ENCODE data around the gene CACNA1C.

The CACNA1C gene

GRCh38 chr12:2140858-2141519, 88.2 kb downstream of the CACNA1C start:
- Histone ChIP-seq H3K4me1 (ENCODE audit: control insufficient read depth, insufficient read depth, low read length, unreplicated experiment) (no peaks in the 10 kb centered on the region), H3K4me3 (ENCODE audit: low read depth, low read length) (no peak overlapping the region), H3K27ac (ENCODE audit: low read depth, low read length) (no peak overlapping the region), H3K79me2 (ENCODE audit: control insufficient read depth, insufficient read depth, low read length, unreplicated experiment) (no peaks in the 10 kb centered on the region), H2AFZ (ENCODE audit: low read length, unreplicated experiment) (no peak overlapping the region), H3K27me3 (ENCODE audit: insufficient read depth, low read length) (no peaks in the 10 kb centered on the region), H3K36me3 (ENCODE audit: insufficient read depth, low read length) (no peaks in the 10 kb centered on the region)

GRCh38 chr12:2142068-2142467, 89.3 kb downstream of the CACNA1C start:
- H3K4me1 ChIP-seq (ENCODE audit: control insufficient read depth, insufficient read depth, low read length, unreplicated experiment): no peaks in the 10 kb centered on the region
- no peaks in the 10 kb centered on the region for H3K27me3 ChIP-seq (ENCODE audit: insufficient read depth, low read length)
- H3K4me3 ChIP-seq (ENCODE audit: low read depth, low read length): no peak overlapping the region
- no peak overlapping the region for H3K27ac ChIP-seq (ENCODE audit: low read depth, low read length)
- no peaks in the 10 kb centered on the region for H3K36me3 ChIP-seq (ENCODE audit: insufficient read depth, low read length)
- no peaks in the 10 kb centered on the region for H3K79me2 ChIP-seq (ENCODE audit: control insufficient read depth, insufficient read depth, low read length, unreplicated experiment)
- H2AFZ ChIP-seq (ENCODE audit: low read length, unreplicated experiment): no peak overlapping the region

GRCh38 chr12:2144951-2145350, 92.2 kb downstream of the CACNA1C start:
- H2AFZ ChIP-seq (ENCODE audit: low read length, unreplicated experiment): no peak overlapping the region
- H3K4me1 ChIP-seq (ENCODE audit: control insufficient read depth, insufficient read depth, low read length, unreplicated experiment): no peaks in the 10 kb centered on the region
- H3K27me3 ChIP-seq (ENCODE audit: insufficient read depth, low read length): no peaks in the 10 kb centered on the region
- H3K27ac ChIP-seq (ENCODE audit: low read depth, low read length): no peak overlapping the region
- H3K36me3 ChIP-seq (ENCODE audit: insufficient read depth, low read length): no peaks in the 10 kb centered on the region
- H3K79me2 ChIP-seq (ENCODE audit: control insufficient read depth, insufficient read depth, low read length, unreplicated experiment): no peaks in the 10 kb centered on the region
- no peak overlapping the region for H3K4me3 ChIP-seq (ENCODE audit: low read depth, low read length)

- Histone ChIP-seq H3K4me1 (ENCODE audit: control insufficient read depth, insufficient read depth, low read length, unreplicated experiment) (no peaks in the 10 kb centered on the region), H3K79me2 (ENCODE audit: control insufficient read depth, insufficient read depth, low read length, unreplicated experiment) (no peaks in the 10 kb centered on the region), H3K27ac (ENCODE audit: low read depth, low read length) (no peak overlapping the region), H3K4me3 (ENCODE audit: low read depth, low read length) (no peak overlapping the region), H3K27me3 (ENCODE audit: insufficient read depth, low read length) (no peaks in the 10 kb centered on the region), H3K36me3 (ENCODE audit: insufficient read depth, low read length) (no peaks in the 10 kb centered on the region), H2AFZ (ENCODE audit: low read length, unreplicated experiment) (no peak overlapping the region)
Measured at GRCh38 chr12:2145433-2145998, 92.7 kb downstream of the CACNA1C start.

GRCh38 chr12:2147335-2147734, 94.5 kb downstream of the CACNA1C start:
- H3K4me1 ChIP-seq (ENCODE audit: control insufficient read depth, insufficient read depth, low read length, unreplicated experiment): no peaks in the 10 kb centered on the region
- H3K27me3 ChIP-seq (ENCODE audit: insufficient read depth, low read length): no peaks in the 10 kb centered on the region
- H3K36me3 ChIP-seq (ENCODE audit: insufficient read depth, low read length): no peaks in the 10 kb centered on the region
- H3K79me2 ChIP-seq (ENCODE audit: control insufficient read depth, insufficient read depth, low read length, unreplicated experiment): no peaks in the 10 kb centered on the region
- H2AFZ ChIP-seq (ENCODE audit: low read length, unreplicated experiment): no peak overlapping the region
- no peak overlapping the region for H3K4me3 ChIP-seq (ENCODE audit: low read depth, low read length)
- no peak overlapping the region for H3K27ac ChIP-seq (ENCODE audit: low read depth, low read length)

GRCh38 chr12:2149091-2149490, 96.3 kb downstream of the CACNA1C start:
- Histone ChIP-seq H3K4me3 (ENCODE audit: low read depth, low read length) (no peak overlapping the region), H3K36me3 (ENCODE audit: insufficient read depth, low read length) (no peaks in the 10 kb centered on the region), H3K4me1 (ENCODE audit: control insufficient read depth, insufficient read depth, low read length, unreplicated experiment) (peaks cover 13% of the 10 kb centered on the region), H2AFZ (ENCODE audit: low read length, unreplicated experiment) (no peak overlapping the region), H3K27ac (ENCODE audit: low read depth, low read length) (no peak overlapping the region), H3K79me2 (ENCODE audit: control insufficient read depth, insufficient read depth, low read length, unreplicated experiment) (no peaks in the 10 kb centered on the region), H3K27me3 (ENCODE audit: insufficient read depth, low read length) (no peaks in the 10 kb centered on the region)

GRCh38 chr12:2150833-2151232, 98.0 kb downstream of the CACNA1C start:
- H3K27ac ChIP-seq (ENCODE audit: low read depth, low read length): no peak overlapping the region
- H3K79me2 ChIP-seq (ENCODE audit: control insufficient read depth, insufficient read depth, low read length, unreplicated experiment): no peaks in the 10 kb centered on the region
- H3K4me1 ChIP-seq (ENCODE audit: control insufficient read depth, insufficient read depth, low read length, unreplicated experiment): peaks cover 18% of the 10 kb centered on the region
- no peaks in the 10 kb centered on the region for H3K36me3 ChIP-seq (ENCODE audit: insufficient read depth, low read length)
- H2AFZ ChIP-seq (ENCODE audit: low read length, unreplicated experiment): no peak overlapping the region
- H3K27me3 ChIP-seq (ENCODE audit: insufficient read depth, low read length): no peaks in the 10 kb centered on the region
- no peak overlapping the region for H3K4me3 ChIP-seq (ENCODE audit: low read depth, low read length)

GRCh38 chr12:2151391-2151790, 98.6 kb downstream of the CACNA1C start:
- no peak overlapping the region for H2AFZ ChIP-seq (ENCODE audit: low read length, unreplicated experiment)
- H3K4me3 ChIP-seq (ENCODE audit: low read depth, low read length): no peak overlapping the region
- H3K27ac ChIP-seq (ENCODE audit: low read depth, low read length): no peak overlapping the region
- no peaks in the 10 kb centered on the region for H3K79me2 ChIP-seq (ENCODE audit: control insufficient read depth, insufficient read depth, low read length, unreplicated experiment)
- peaks cover 18% of the 10 kb centered on the region for H3K4me1 ChIP-seq (ENCODE audit: control insufficient read depth, insufficient read depth, low read length, unreplicated experiment)
- H3K36me3 ChIP-seq (ENCODE audit: insufficient read depth, low read length): no peaks in the 10 kb centered on the region
- no peaks in the 10 kb centered on the region for H3K27me3 ChIP-seq (ENCODE audit: insufficient read depth, low read length)

- Histone ChIP-seq H3K27me3 (ENCODE audit: insufficient read depth, low read length) (no peaks in the 10 kb centered on the region), H3K4me3 (ENCODE audit: low read depth, low read length) (no peak overlapping the region), H3K79me2 (ENCODE audit: control insufficient read depth, insufficient read depth, low read length, unreplicated experiment) (no peaks in the 10 kb centered on the region), H2AFZ (ENCODE audit: low read length, unreplicated experiment) (no peak overlapping the region), H3K36me3 (ENCODE audit: insufficient read depth, low read length) (no peaks in the 10 kb centered on the region), H3K27ac (ENCODE audit: low read depth, low read length) (no peak overlapping the region), H3K4me1 (ENCODE audit: control insufficient read depth, insufficient read depth, low read length, unreplicated experiment) (peaks cover 18% of the 10 kb centered on the region)
Measured at GRCh38 chr12:2152134-2152533, 99.3 kb downstream of the CACNA1C start.

GRCh38 chr12:2154050-2154449, 101.3 kb downstream of the CACNA1C start:
- Histone ChIP-seq H3K79me2 (ENCODE audit: control insufficient read depth, insufficient read depth, low read length, unreplicated experiment) (no peaks in the 10 kb centered on the region), H3K27me3 (ENCODE audit: insufficient read depth, low read length) (no peaks in the 10 kb centered on the region), H3K4me3 (ENCODE audit: low read depth, low read length) (no peak overlapping the region), H3K4me1 (ENCODE audit: control insufficient read depth, insufficient read depth, low read length, unreplicated experiment) (peaks cover 18% of the 10 kb centered on the region), H3K27ac (ENCODE audit: low read depth, low read length) (peak overlapping the region; percentile 45), H3K36me3 (ENCODE audit: insufficient read depth, low read length) (no peaks in the 10 kb centered on the region), H2AFZ (ENCODE audit: low read length, unreplicated experiment) (peak overlapping the region; percentile 36)

GRCh38 chr12:2154521-2154920, 101.7 kb downstream of the CACNA1C start:
- Histone ChIP-seq H3K27ac (ENCODE audit: low read depth, low read length) (no peak overlapping the region), H3K79me2 (ENCODE audit: control insufficient read depth, insufficient read depth, low read length, unreplicated experiment) (no peaks in the 10 kb centered on the region), H3K36me3 (ENCODE audit: insufficient read depth, low read length) (no peaks in the 10 kb centered on the region), H3K27me3 (ENCODE audit: insufficient read depth, low read length) (no peaks in the 10 kb centered on the region), H2AFZ (ENCODE audit: low read length, unreplicated experiment) (no peak overlapping the region), H3K4me3 (ENCODE audit: low read depth, low read length) (no peak overlapping the region), H3K4me1 (ENCODE audit: control insufficient read depth, insufficient read depth, low read length, unreplicated experiment) (peaks cover 18% of the 10 kb centered on the region)
